Vagina (tissue), 2 donors: ENCODE measurements around the gene RGS10. TPM values are rescaled to one million over a fixed set of nuclear protein-coding genes. Genes with fewer than 3 reads are reported as not detected.
A peak's percentile ranks its signal among the peaks of the same experiment; 100 is the strongest.

Experiments used
- DNase-seq, 2 donors: peaks; one replicate each; pipeline ENCODE4 v3.0.0-alpha.2; 2017; ENCODE audit errors: extremely low spot score in 2 of 2
- H3K27ac ChIP-seq: fragments of 200-600 bp; sonication (generic); one replicate; pipeline ENCODE4 v1.5.1; 2019
- H3K27me3 ChIP-seq: fragments of 200-600 bp; sonication (generic); one replicate; pipeline ENCODE4 v1.5.1; 2019
- H3K36me3 ChIP-seq, 2 donors: fragments of 200-600 bp; sonication (generic); one replicate each; pipeline ENCODE4 v1.5.1; 2017 to 2019
- H3K4me1 ChIP-seq: fragments of 200-600 bp; sonication (generic); one replicate; pipeline ENCODE4 v1.5.1; 2019
- H3K4me3 ChIP-seq, 2 donors: fragments of 200-600 bp; sonication (generic); 1 replicate in 1 of 2; 2 replicates in 1 of 2; pipeline ENCODE4 v1.5.1; 2016 to 2019
- H3K9me3 ChIP-seq: fragments of 200-600 bp; sonication (generic); one replicate; pipeline ENCODE4 v1.5.1; 2019
- CTCF ChIP-seq, 3 experiments: fragments of 450-650 bp in 2 of 3; fragments of 200-600 bp in 1 of 3; sonication (generic) in 1 of 3; IDR thresholded peaks; one replicate each; pipeline ENCODE4 v1.5.1; 2017 to 2019; ENCODE audit warnings: antibody characterized with exemption in 3 of 3, mild to moderate bottlenecking in 2 of 3, moderate library complexity in 2 of 3
- POLR2A ChIP-seq, 2 donors: fragments of 450-650 bp; IDR thresholded peaks; one replicate each; pipeline ENCODE4 v1.6.1; 2017; ENCODE audit warnings: antibody characterized with exemption in 2 of 2, mild to moderate bottlenecking in 2 of 2, moderate library complexity in 2 of 2
- POLR2AphosphoS5 ChIP-seq, 2 donors: sonication (generic); formaldehyde crosslinking; IDR thresholded peaks; one replicate each; pipeline ENCODE4 v1.9.0; 2017; ENCODE audit warnings: antibody characterized with exemption in 2 of 2, mild to moderate bottlenecking in 2 of 2, low read depth in 1 of 2; ENCODE audit not compliant: insufficient read depth in 1 of 2
- intact Hi-C: fragments of 100-400 bp; cut with DNase I; formaldehyde crosslinking; loops from one replicate; pipeline ENCODE4 v1.15.1; 2023
- total RNA-seq: library from RNA; depleted of rRNA; stranded (reverse); fragments of >200 nt; gene quantifications from one replicate; pipeline ENCODE4 v1.2.3, GENCODE V29; 2016

RGS10 gene
- total RNA-seq, 1 donor from 2014 or later = 63.6 TPM

GRCh38 chr10:119500821-119501220, 41.7 kb downstream of the RGS10 start:
- Histone ChIP-seq H3K4me1 (peaks cover 12% of the 10 kb centered on the region), H3K36me3 (no peaks in the 10 kb centered on the region), H3K27me3 (no peaks in the 10 kb centered on the region), H3K4me3 (no peak overlapping the region), H3K9me3 (no peaks in the 10 kb centered on the region), H3K27ac (no peak overlapping the region)
- TF ChIP-seq POLR2AphosphoS5 (IDR thresholded peaks at IDR 0.05; ENCODE audit: insufficient read depth in 1 of 2, low read depth in 1 of 2) (no peak), CTCF (IDR thresholded peaks at IDR 0.05) (no peak), POLR2A (IDR thresholded peaks at IDR 0.05) (no peak)
- DNase-seq = no peak
- intact Hi-C loops = no loop called here

GRCh38 chr10:119500123-119500795, 42.3 kb downstream of the RGS10 start:
- H3K36me3 ChIP-seq = no peaks in the 10 kb centered on the region
- no peaks in the 10 kb centered on the region for H3K9me3 ChIP-seq
- H3K4me3 ChIP-seq = no peak overlapping the region
- peaks cover 7% of the 10 kb centered on the region for H3K4me1 ChIP-seq
- intact Hi-C loops = no loop called here
- no peaks in the 10 kb centered on the region for H3K27me3 ChIP-seq
- TF ChIP-seq POLR2AphosphoS5 (IDR thresholded peaks at IDR 0.05; ENCODE audit: insufficient read depth in 1 of 2, low read depth in 1 of 2) (no peak), CTCF (IDR thresholded peaks at IDR 0.05) (no peak), POLR2A (IDR thresholded peaks at IDR 0.05) (no peak)
- no peak for DNase-seq
- no peak overlapping the region for H3K27ac ChIP-seq

GRCh38 chr10:119499677-119500002, 42.9 kb downstream of the RGS10 start:
- no peak for DNase-seq
- TF ChIP-seq CTCF (IDR thresholded peaks at IDR 0.05) (no peak), POLR2AphosphoS5 (IDR thresholded peaks at IDR 0.05; ENCODE audit: insufficient read depth in 1 of 2, low read depth in 1 of 2) (no peak), POLR2A (IDR thresholded peaks at IDR 0.05) (no peak)
- intact Hi-C loops = no loop called here

GRCh38 chr10:119498889-119499676, 43.4 kb downstream of the RGS10 start:
- no peak for TF ChIP-seq POLR2AphosphoS5 (IDR thresholded peaks at IDR 0.05; ENCODE audit: insufficient read depth in 1 of 2, low read depth in 1 of 2)
- no peak for TF ChIP-seq POLR2A (IDR thresholded peaks at IDR 0.05)
- TF ChIP-seq CTCF (IDR thresholded peaks at IDR 0.05) = no peak
- Histone ChIP-seq H3K4me3 (no peak overlapping the region), H3K27ac (peak overlapping the region; percentile 22), H3K36me3 (no peaks in the 10 kb centered on the region), H3K27me3 (no peaks in the 10 kb centered on the region), H3K9me3 (no peaks in the 10 kb centered on the region), H3K4me1 (peaks cover 18% of the 10 kb centered on the region)
- DNase-seq = no peak
- intact Hi-C loops = no loop called here

More at GRCh38 chr10:119499677-119500002, 42.9 kb downstream of the RGS10 start:
- no peak overlapping the region for H3K4me3 ChIP-seq
- no peaks in the 10 kb centered on the region for H3K27me3 ChIP-seq
- no peak overlapping the region for H3K27ac ChIP-seq
- peaks cover 13% of the 10 kb centered on the region for H3K4me1 ChIP-seq
- H3K9me3 ChIP-seq = no peaks in the 10 kb centered on the region
- no peaks in the 10 kb centered on the region for H3K36me3 ChIP-seq

- Histone ChIP-seq H3K36me3 (no peaks in the 10 kb centered on the region), H3K4me3 (no peak overlapping the region), H3K27ac (no peak overlapping the region), H3K4me1 (peaks cover 21% of the 10 kb centered on the region), H3K27me3 (no peaks in the 10 kb centered on the region), H3K9me3 (no peaks in the 10 kb centered on the region)
- TF ChIP-seq POLR2AphosphoS5 (IDR thresholded peaks at IDR 0.05; ENCODE audit: insufficient read depth in 1 of 2, low read depth in 1 of 2) = no peak
- no peak for TF ChIP-seq POLR2A (IDR thresholded peaks at IDR 0.05)
- TF ChIP-seq CTCF (IDR thresholded peaks at IDR 0.05) = no peak
- no peak for DNase-seq
- intact Hi-C loops = no loop called here
Measured at GRCh38 chr10:119497243-119497642, 45.3 kb downstream of the RGS10 start.
